WTC11 (cell line): ENCODE data around the gene MLXIP.

Experiments used
- FOXJ3 ChIP-seq: sonication (generic); formaldehyde crosslinking; IDR thresholded peaks from 2 replicates; pipeline ENCODE4 v1.9.0; 2021; ENCODE audit warnings: missing genetic modification reagents, mild to moderate bottlenecking, borderline replicate concordance
- FOXP1 ChIP-seq: sonication (generic); formaldehyde crosslinking; IDR thresholded peaks from 2 replicates; pipeline ENCODE4 v1.8.0; 2022; ENCODE audit warnings: missing genetic modification reagents, mild to moderate bottlenecking, moderate library complexity, borderline replicate concordance
- TP53 ChIP-seq: sonication (generic); formaldehyde crosslinking; IDR thresholded peaks from 2 replicates; pipeline ENCODE4 v1.8.1; 2023; ENCODE audit warnings: mild to moderate bottlenecking, missing genetic modification reagents
- ZNF121 ChIP-seq: sonication (generic); formaldehyde crosslinking; IDR thresholded peaks from 2 replicates; pipeline ENCODE4 v1.8.0; 2023; ENCODE audit warnings: missing genetic modification reagents
- TF ChIP-seq, protein P1 (sequence below): fragments of 200-600 bp; IDR thresholded peaks from 2 replicates; pipeline ENCODE4 v1.8.0; 2022; ENCODE audit warnings: antibody characterized with exemption
- TF ChIP-seq, protein P2 (sequence below): fragments of 250-450 bp; sonication (Bioruptor Pico); conservative IDR thresholded peaks from 2 replicates; pipeline ENCODE4 v1.9.0; 2021; ENCODE audit warnings: mild to moderate bottlenecking

DNA sequence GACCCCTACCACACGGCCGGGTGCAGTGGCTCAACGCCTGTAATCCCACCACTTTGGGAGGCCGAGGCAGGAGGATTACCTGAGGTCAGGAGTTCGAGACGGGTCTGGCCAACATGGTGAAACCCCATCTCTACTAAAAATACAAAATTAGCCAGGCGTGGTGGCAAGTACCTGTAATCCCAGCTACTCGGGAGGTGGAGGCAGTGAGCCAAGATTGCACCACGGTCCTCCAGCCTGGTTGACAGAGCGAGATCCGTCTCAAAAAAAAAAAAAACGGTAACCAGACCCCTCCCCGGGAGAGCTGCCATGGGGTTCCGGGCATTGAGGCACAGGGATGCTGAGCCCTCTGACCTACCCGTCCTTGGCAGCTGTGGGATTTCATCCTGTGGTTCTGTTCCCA lies 35.1 kb upstream of the MLXIP start:
- TF ChIP-seq ZNF121 (CRISPR knock-in tag) (no peak), TP53 (no peak), FOXP1 (CRISPR knock-in tag) (no peak), FOXJ3 (CRISPR knock-in tag) (no peak)
- TF ChIP-seq, protein P1, sequence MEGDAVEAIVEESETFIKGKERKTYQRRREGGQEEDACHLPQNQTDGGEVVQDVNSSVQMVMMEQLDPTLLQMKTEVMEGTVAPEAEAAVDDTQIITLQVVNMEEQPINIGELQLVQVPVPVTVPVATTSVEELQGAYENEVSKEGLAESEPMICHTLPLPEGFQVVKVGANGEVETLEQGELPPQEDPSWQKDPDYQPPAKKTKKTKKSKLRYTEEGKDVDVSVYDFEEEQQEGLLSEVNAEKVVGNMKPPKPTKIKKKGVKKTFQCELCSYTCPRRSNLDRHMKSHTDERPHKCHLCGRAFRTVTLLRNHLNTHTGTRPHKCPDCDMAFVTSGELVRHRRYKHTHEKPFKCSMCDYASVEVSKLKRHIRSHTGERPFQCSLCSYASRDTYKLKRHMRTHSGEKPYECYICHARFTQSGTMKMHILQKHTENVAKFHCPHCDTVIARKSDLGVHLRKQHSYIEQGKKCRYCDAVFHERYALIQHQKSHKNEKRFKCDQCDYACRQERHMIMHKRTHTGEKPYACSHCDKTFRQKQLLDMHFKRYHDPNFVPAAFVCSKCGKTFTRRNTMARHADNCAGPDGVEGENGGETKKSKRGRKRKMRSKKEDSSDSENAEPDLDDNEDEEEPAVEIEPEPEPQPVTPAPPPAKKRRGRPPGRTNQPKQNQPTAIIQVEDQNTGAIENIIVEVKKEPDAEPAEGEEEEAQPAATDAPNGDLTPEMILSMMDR, result no peak
- TF ChIP-seq, protein P2, sequence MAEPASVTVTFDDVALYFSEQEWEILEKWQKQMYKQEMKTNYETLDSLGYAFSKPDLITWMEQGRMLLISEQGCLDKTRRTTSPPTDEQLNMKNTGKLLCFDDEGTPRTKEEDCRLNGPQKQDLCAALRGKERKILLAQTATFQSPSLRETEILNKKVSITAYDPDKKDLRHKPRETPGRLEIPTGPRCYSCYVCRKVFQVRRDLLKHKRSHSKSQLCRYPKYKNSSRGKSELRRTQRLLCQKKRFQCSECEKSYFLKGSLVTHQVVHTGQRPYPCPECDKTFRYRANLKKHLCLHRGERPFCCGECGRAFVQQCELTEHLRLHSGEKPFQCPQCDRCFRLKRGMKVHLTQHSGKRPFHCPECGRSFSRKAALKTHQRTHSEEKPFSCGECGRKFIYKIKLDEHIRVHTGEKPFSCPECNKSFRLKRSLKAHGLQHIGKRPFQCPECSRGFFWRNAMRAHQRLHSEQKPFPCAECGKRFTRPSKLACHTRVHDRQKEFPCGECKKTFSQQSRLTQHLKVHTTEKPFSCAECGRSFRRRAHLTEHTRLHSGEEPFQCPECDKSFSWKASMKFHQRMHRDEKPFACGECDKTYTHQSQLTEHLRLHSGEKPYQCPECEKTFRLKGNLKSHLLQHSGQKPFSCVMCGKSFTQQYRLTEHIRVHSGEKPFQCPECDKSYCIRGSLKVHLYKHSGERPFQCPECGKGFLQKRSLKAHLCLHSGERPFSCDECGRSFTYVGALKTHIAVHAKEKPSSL, result no peak
